ENCODE data around the gene DIAPH3.

DIAPH3 gene

GRCh38 chr13:59660582-59660981, 503.1 kb downstream of the DIAPH3 start:
- DNase-seq, result no peak

GRCh38 chr13:59659981-59660380, 503.7 kb downstream of the DIAPH3 start:
- DNase-seq, result no peak

GRCh38 chr13:59658738-59659330, 504.9 kb downstream of the DIAPH3 start:
- no peak for DNase-seq

GRCh38 chr13:59658027-59658737, 505.5 kb downstream of the DIAPH3 start:
- no peak for DNase-seq

- no peak for DNase-seq
Observed at GRCh38 chr13:59653916-59654315, 509.8 kb downstream of the DIAPH3 start.

- no peak for DNase-seq
Observed at GRCh38 chr13:59651479-59651878, 512.2 kb downstream of the DIAPH3 start.

GRCh38 chr13:59643906-59644626, 519.7 kb downstream of the DIAPH3 start:
- no peak for DNase-seq

GRCh38 chr13:59643364-59643841, 520.3 kb downstream of the DIAPH3 start:
- DNase-seq, result no peak

GRCh38 chr13:59641817-59642216, 521.9 kb downstream of the DIAPH3 start:
- no peak for DNase-seq

- no peak for DNase-seq
Observed at GRCh38 chr13:59641261-59641660, 522.5 kb downstream of the DIAPH3 start.

GRCh38 chr13:59638404-59638803, 525.3 kb downstream of the DIAPH3 start:
- no peak for DNase-seq

GRCh38 chr13:59635589-59635988, 528.1 kb downstream of the DIAPH3 start:
- DNase-seq, result no peak

- DNase-seq, result no peak
Observed at GRCh38 chr13:59633290-59633689, 530.4 kb downstream of the DIAPH3 start.

- no peak for DNase-seq
Observed at GRCh38 chr13:59631271-59631670, 532.5 kb downstream of the DIAPH3 start.

GRCh38 chr13:59625111-59625510, 538.6 kb downstream of the DIAPH3 start:
- DNase-seq, result no peak

GRCh38 chr13:59623206-59623915, 540.4 kb downstream of the DIAPH3 start:
- DNase-seq, result no peak

- no peak for DNase-seq
Observed at GRCh38 chr13:59621773-59622172, 542.0 kb downstream of the DIAPH3 start.

Measured in activated CD4-positive, alpha-beta T cell treated with anti-CD3 and anti-CD28 coated beads, Interleukin-2, amount 50 U/mL, for 1 hour (primary cell).